ENCODE data around the gene GBA2. TPM values are rescaled to one million over a fixed set of nuclear protein-coding genes. Genes with fewer than 3 reads are reported as not detected.

Gene GBA2
- total and polyA plus RNA-seq, 2 experiments from 2014 or later, result 20.3 to 27.6 TPM

DNA sequence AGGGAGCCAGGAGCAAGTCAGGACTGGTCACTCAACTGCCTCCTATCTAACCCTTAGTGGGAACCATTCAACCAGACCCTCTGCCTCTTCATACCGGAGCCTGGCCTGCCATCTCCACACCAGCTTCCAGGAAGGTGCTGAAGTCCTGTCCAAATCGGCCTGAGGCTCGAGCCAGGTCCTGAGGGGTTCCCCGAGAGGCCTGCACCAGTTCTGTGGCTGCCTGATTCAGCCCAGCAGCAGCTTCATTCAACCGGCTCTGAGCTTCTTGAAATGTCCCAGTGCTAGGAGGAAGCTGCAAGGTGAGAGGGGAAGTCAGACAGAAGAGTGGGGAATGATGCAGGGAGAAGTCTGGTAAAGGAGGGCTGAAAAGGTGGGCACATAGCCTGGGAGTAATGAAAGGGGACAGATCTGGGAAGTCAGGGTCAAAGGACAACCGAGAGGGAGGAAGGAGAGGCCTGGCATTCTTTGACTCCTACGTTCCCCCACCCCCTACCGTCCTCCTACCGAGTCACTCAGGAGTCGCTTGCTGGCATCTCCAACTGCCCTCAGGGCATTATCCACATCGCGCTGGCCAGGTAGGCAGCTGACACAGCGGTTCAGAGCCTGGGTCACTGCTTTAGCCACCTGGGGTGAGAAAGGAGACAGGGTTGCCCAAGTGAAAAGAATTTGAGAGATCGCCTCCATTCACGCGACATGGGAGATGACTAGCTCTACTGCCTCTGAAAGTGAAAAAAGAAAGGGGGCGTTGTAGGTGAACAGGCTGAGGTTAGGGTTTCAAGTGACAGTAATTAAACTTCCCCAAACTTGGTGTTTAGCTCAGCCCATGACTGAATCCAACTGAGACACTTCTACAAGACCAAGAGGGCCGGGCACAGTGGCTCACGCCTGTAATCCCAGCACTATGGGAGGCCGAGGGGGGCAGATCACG, 37.3 kb downstream of the GBA2 start:
- in situ Hi-C loops (cut with MboI), result loop anchor here (25.0 kb wide), 1 partner anchor 99 kb away; the partner anchor contains the start of genes CD72 and TESK1
- Histone ChIP-seq H3K27ac (no peak overlapping the region), H3K79me2 (ENCODE audit: insufficient read depth) (peaks cover 76% of the 10 kb centered on the region), H4K20me1 (ENCODE audit: insufficient read depth) (no peaks in the 10 kb centered on the region), H3K4me1 (ENCODE audit: insufficient read depth) (no peaks in the 10 kb centered on the region), H3F3A (ENCODE audit: insufficient read depth) (peaks cover 66% of the 10 kb centered on the region), H3K36me3 (ENCODE audit: low read depth) (peaks cover 81% of the 10 kb centered on the region), H3K4me3 (no peak overlapping the region), H3K4me2 (ENCODE audit: unreplicated experiment) (no peak overlapping the region), H3K9me3 (ENCODE audit: low read depth) (no peaks in the 10 kb centered on the region), H2AFZ (no peak overlapping the region), H3K9me2 (ENCODE audit: insufficient read depth) (no peaks in the 10 kb centered on the region), H3K27me3 (replicated peaks; ENCODE audit: insufficient read depth) (no peaks in the 10 kb centered on the region), H3K9ac (no peak overlapping the region)
- WGBS, 2 experiments (ENCODE audit: low coverage in 1 of 2, low lambda C conversion rate in 2 of 2, missing lambda C conversion rate in 2 of 2), result 86 to 89% methylated on average over 19 to 21 of the region's 21 CpGs
- DNase-seq, result no peak
- TF ChIP-seq EZH2 (IDR thresholded peaks at IDR 0.05; ENCODE audit: insufficient read depth, poor library complexity, severe bottlenecking), result no peak
- TF ChIP-seq EZH2phosphoT487 (IDR thresholded peaks at IDR 0.05; ENCODE audit: insufficient read depth, low read depth), result no peak

GRCh38 chr9:35710818-35711500, 38.1 kb downstream of the GBA2 start:
- Histone ChIP-seq H3K36me3 (ENCODE audit: low read depth) (peaks cover 81% of the 10 kb centered on the region), H3K79me2 (ENCODE audit: insufficient read depth) (peaks cover 76% of the 10 kb centered on the region), H3K27me3 (replicated peaks; ENCODE audit: insufficient read depth) (no peaks in the 10 kb centered on the region), H2AFZ (no peak overlapping the region), H3K4me1 (ENCODE audit: insufficient read depth) (no peaks in the 10 kb centered on the region), H3K27ac (no peak overlapping the region), H3K4me2 (ENCODE audit: unreplicated experiment) (no peak overlapping the region), H3K9me2 (ENCODE audit: insufficient read depth) (no peaks in the 10 kb centered on the region), H3K9me3 (ENCODE audit: low read depth) (no peaks in the 10 kb centered on the region), H3K4me3 (no peak overlapping the region), H3F3A (ENCODE audit: insufficient read depth) (peaks cover 66% of the 10 kb centered on the region), H4K20me1 (ENCODE audit: insufficient read depth) (no peaks in the 10 kb centered on the region), H3K9ac (no peak overlapping the region)
- WGBS, 2 experiments (ENCODE audit: low coverage in 1 of 2, low lambda C conversion rate in 2 of 2, missing lambda C conversion rate in 2 of 2), result 67 to 70% methylated on average over 7 of the region's 7 CpGs
- no peak for TF ChIP-seq EZH2phosphoT487 (IDR thresholded peaks at IDR 0.05; ENCODE audit: insufficient read depth, low read depth)
- TF ChIP-seq EZH2 (IDR thresholded peaks at IDR 0.05; ENCODE audit: insufficient read depth, poor library complexity, severe bottlenecking), result no peak
- in situ Hi-C loops (cut with MboI), result loop anchor here (25.0 kb wide), 1 partner anchor 99 kb away; the partner anchor contains the start of genes CD72 and TESK1
- DNase-seq, result no peak

DNA sequence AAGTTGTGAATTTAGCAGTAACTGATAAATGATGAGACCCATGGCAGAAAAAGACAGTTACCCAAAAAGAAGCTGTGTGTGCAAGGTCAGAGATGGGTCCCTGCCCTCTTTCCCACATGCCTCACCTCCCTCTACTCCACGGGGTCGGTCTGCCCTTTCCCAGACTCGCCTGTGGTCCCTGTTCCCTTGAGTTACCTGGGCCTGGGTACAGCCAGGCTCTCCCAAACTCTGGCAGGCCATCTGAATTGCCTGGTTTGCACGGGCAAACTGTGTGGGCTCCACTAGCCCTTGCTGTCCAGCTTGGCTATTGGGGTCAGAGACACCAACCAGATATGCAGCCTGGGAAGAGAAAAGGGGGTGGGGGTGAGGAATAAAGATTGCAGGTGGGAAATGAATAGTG, 40.9 kb downstream of the GBA2 start:
- no peak for DNase-seq
- TF ChIP-seq EZH2 (IDR thresholded peaks at IDR 0.05; ENCODE audit: insufficient read depth, poor library complexity, severe bottlenecking), result no peak
- TF ChIP-seq EZH2phosphoT487 (IDR thresholded peaks at IDR 0.05; ENCODE audit: insufficient read depth, low read depth), result no peak
- Histone ChIP-seq H3K4me1 (ENCODE audit: insufficient read depth) (no peaks in the 10 kb centered on the region), H3K9ac (no peak overlapping the region), H3K4me3 (no peak overlapping the region), H3K9me3 (ENCODE audit: low read depth) (no peaks in the 10 kb centered on the region), H4K20me1 (ENCODE audit: insufficient read depth) (no peaks in the 10 kb centered on the region), H3F3A (ENCODE audit: insufficient read depth) (peaks cover 62% of the 10 kb centered on the region), H3K27me3 (replicated peaks; ENCODE audit: insufficient read depth) (no peaks in the 10 kb centered on the region), H3K4me2 (ENCODE audit: unreplicated experiment) (no peak overlapping the region), H3K79me2 (ENCODE audit: insufficient read depth) (peaks cover 59% of the 10 kb centered on the region), H3K9me2 (ENCODE audit: insufficient read depth) (no peaks in the 10 kb centered on the region), H3K36me3 (ENCODE audit: low read depth) (peaks cover 88% of the 10 kb centered on the region), H2AFZ (no peak overlapping the region), H3K27ac (no peak overlapping the region)
- WGBS, 2 experiments (ENCODE audit: low coverage in 1 of 2, low lambda C conversion rate in 2 of 2, missing lambda C conversion rate in 2 of 2), result 98 to 99% methylated on average over 4 of the region's 4 CpGs
- in situ Hi-C loops (cut with MboI), result loop anchor here (25.0 kb wide), 1 partner anchor 96 kb away; the partner anchor contains the start of genes CD72 and TESK1

GRCh38 chr9:35706951-35707350, 42.1 kb downstream of the GBA2 start:
- TF ChIP-seq EZH2phosphoT487 (IDR thresholded peaks at IDR 0.05; ENCODE audit: insufficient read depth, low read depth), result no peak
- no peak for TF ChIP-seq EZH2 (IDR thresholded peaks at IDR 0.05; ENCODE audit: insufficient read depth, poor library complexity, severe bottlenecking)
- Histone ChIP-seq H3K4me1 (ENCODE audit: insufficient read depth) (no peaks in the 10 kb centered on the region), H3K27me3 (replicated peaks; ENCODE audit: insufficient read depth) (no peaks in the 10 kb centered on the region), H2AFZ (no peak overlapping the region), H3K27ac (no peak overlapping the region), H3F3A (ENCODE audit: insufficient read depth) (peaks cover 67% of the 10 kb centered on the region), H3K9ac (no peak overlapping the region), H3K9me3 (ENCODE audit: low read depth) (no peaks in the 10 kb centered on the region), H3K9me2 (ENCODE audit: insufficient read depth) (no peaks in the 10 kb centered on the region), H3K4me3 (no peak overlapping the region), H3K36me3 (ENCODE audit: low read depth) (peaks cover 92% of the 10 kb centered on the region), H4K20me1 (ENCODE audit: insufficient read depth) (no peaks in the 10 kb centered on the region), H3K4me2 (ENCODE audit: unreplicated experiment) (no peak overlapping the region), H3K79me2 (ENCODE audit: insufficient read depth) (peaks cover 50% of the 10 kb centered on the region)
- no peak for DNase-seq
- in situ Hi-C loops (cut with MboI), result loop anchor here (25.0 kb wide), 1 partner anchor 95 kb away; the partner anchor contains the start of genes CD72 and TESK1
- WGBS, 2 experiments (ENCODE audit: low coverage in 1 of 2, low lambda C conversion rate in 2 of 2, missing lambda C conversion rate in 2 of 2), result 83 to 90% methylated on average over 10 of the region's 10 CpGs

Measured in GM23248 (cell line).